ENCODE results near the gene HSD17B14. TPM values are rescaled to one million over a fixed set of nuclear protein-coding genes. Genes with fewer than 3 reads are reported as not detected.

HSD17B14 gene
- polyA plus RNA-seq, 1 of the 3 experiments (the other 2 are of a cell fraction), result 29.7 TPM

- Histone ChIP-seq H3K9me2 (no peaks in the 10 kb centered on the region), H4K20me1 (ENCODE audit: insufficient read depth) (no peaks in the 10 kb centered on the region), H3K4me3 (ENCODE audit: low read depth in 2 of 2, low read length in 1 of 2) (no peak overlapping the region), H2AFZ (ENCODE audit: low read depth) (no peak overlapping the region), H3K4me2 (no peak overlapping the region), H3K79me2 (ENCODE audit: insufficient read depth) (no peaks in the 10 kb centered on the region), H3K27me3 (ENCODE audit: insufficient read depth) (no peaks in the 10 kb centered on the region), H3K4me1 (ENCODE audit: control insufficient read depth in 1 of 2, insufficient read depth in 2 of 2, low read depth in 1 of 2, low read length in 1 of 2) (peaks cover 0 to 2% of the 10 kb centered on the region in 2 experiments; a peak in 1 of 4 replicates), H3K9me3 (no peaks in the 10 kb centered on the region), H3K36me3 (replicated peaks in 1 of 2; ENCODE audit: control insufficient read depth in 1 of 2, insufficient read depth in 2 of 2, low read length in 1 of 2) (peaks cover 0 to 5% of the 10 kb centered on the region in 2 experiments), H3K27ac (ENCODE audit: low read depth in 2 of 2, low read length in 1 of 2) (no peak overlapping the region), H3K9ac (no peak overlapping the region), H3F3A (replicated peaks; ENCODE audit: insufficient read depth) (peaks cover 8% of the 10 kb centered on the region)
- ChIA-PET CTCF (interaction anchor here (0.6 to 15.2 kb wide), 42 partner anchors 9 to 510 kb away, joined by 3 to 457 read pairs (median 5); partner anchors contain the start of genes BCAT2, CA11, PLEKHA4 and RUVBL2), POLR2A (interaction anchor here (1.0 to 1.2 kb wide), 2 partner anchors 37 to 55 kb away, joined by 3 to 4 read pairs; no protein-coding TSS in a partner anchor)
- TF ChIP-seq SMC3 (IDR thresholded peaks at IDR 0.05; ENCODE audit: low read depth, low read length), result peak; percentile 77
- TF ChIP-seq GABPA (IDR thresholded peaks at IDR 0.05; ENCODE audit: low read depth), result no peak
- TF ChIP-seq CTCF (IDR thresholded peaks at IDR 0.05), result peak; percentile 86
- peak; percentile 75 for TF ChIP-seq RAD21 (IDR thresholded peaks at IDR 0.05; ENCODE audit: low read length)
- 48% methylated on average over 2 of the region's 2 CpGs for WGBS (ENCODE audit: low lambda C conversion rate)
- peak; percentile 80 for DNase-seq
Measured at GRCh38 chr19:48842789-48843162, 6.5 kb upstream of the HSD17B14 start.

GRCh38 chr19:48841571-48841970 lies 5.3 kb upstream of the HSD17B14 start:
- no peaks in the 10 kb centered on the region for H4K20me1 ChIP-seq (ENCODE audit: insufficient read depth)
- ChIA-PET POLR2A (interaction anchor here (1.2 kb wide), 1 partner anchor 53 kb away, joined by 4 read pairs; no protein-coding TSS in a partner anchor), CTCF (interaction anchor here (1.0 to 15.2 kb wide), 18 partner anchors 8 to 196 kb away, joined by 3 to 457 read pairs (median 6); partner anchors contain the start of genes BCAT2, CA11 and PLEKHA4)
- H3F3A ChIP-seq (replicated peaks; ENCODE audit: insufficient read depth), result peaks cover 14% of the 10 kb centered on the region
- H3K9me2 ChIP-seq, result no peaks in the 10 kb centered on the region
- H3K4me3 ChIP-seq (ENCODE audit: low read depth in 2 of 2, low read length in 1 of 2), result no peak overlapping the region
- no peaks in the 10 kb centered on the region for H3K9me3 ChIP-seq
- no peaks in the 10 kb centered on the region for H3K79me2 ChIP-seq (ENCODE audit: insufficient read depth)
- H3K27me3 ChIP-seq (ENCODE audit: insufficient read depth), result no peaks in the 10 kb centered on the region
- WGBS (ENCODE audit: low lambda C conversion rate), result 95% methylated on average over 6 of the region's 6 CpGs
- H3K4me1 ChIP-seq (ENCODE audit: control insufficient read depth in 1 of 2, insufficient read depth in 2 of 2, low read depth in 1 of 2, low read length in 1 of 2), result peaks cover 0 to 5% of the 10 kb centered on the region in 2 experiments; a peak in 1 of 4 replicates
- H3K9ac ChIP-seq, result no peak overlapping the region
- no peak overlapping the region for H3K4me2 ChIP-seq
- H2AFZ ChIP-seq (ENCODE audit: low read depth), result no peak overlapping the region
- no peak for DNase-seq
- TF ChIP-seq RFX5 (IDR thresholded peaks at IDR 0.05; ENCODE audit: low read length), result no peak
- H3K27ac ChIP-seq (ENCODE audit: low read depth in 2 of 2, low read length in 1 of 2), result no peak overlapping the region
- H3K36me3 ChIP-seq (replicated peaks in 1 of 2; ENCODE audit: control insufficient read depth in 1 of 2, insufficient read depth in 2 of 2, low read length in 1 of 2), result peaks cover 0 to 5% of the 10 kb centered on the region in 2 experiments

GRCh38 chr19:48841047-48841446 lies 4.8 kb upstream of the HSD17B14 start:
- 94% methylated on average over 15 of the region's 16 CpGs for WGBS (ENCODE audit: low lambda C conversion rate)
- CTCF ChIA-PET, result interaction anchor here (1.2 to 15.2 kb wide), 7 partner anchors 12 to 195 kb away, joined by 3 to 457 read pairs (median 25); partner anchors contain the start of gene CA11
- H3K4me2 ChIP-seq, result no peak overlapping the region

More at GRCh38 chr19:48841047-48841446, 4.8 kb upstream of the HSD17B14 start:
- Histone ChIP-seq H2AFZ (ENCODE audit: low read depth) (no peak overlapping the region), H3K4me1 (ENCODE audit: control insufficient read depth in 1 of 2, insufficient read depth in 2 of 2, low read depth in 1 of 2, low read length in 1 of 2) (peaks cover 0 to 5% of the 10 kb centered on the region in 2 experiments; a peak in 1 of 4 replicates), H3K27me3 (ENCODE audit: insufficient read depth) (no peaks in the 10 kb centered on the region), H3K9me3 (no peaks in the 10 kb centered on the region), H3K9ac (no peak overlapping the region), H3K36me3 (replicated peaks in 1 of 2; ENCODE audit: control insufficient read depth in 1 of 2, insufficient read depth in 2 of 2, low read length in 1 of 2) (peaks cover 0 to 5% of the 10 kb centered on the region in 2 experiments), H3K4me3 (ENCODE audit: low read depth in 2 of 2, low read length in 1 of 2) (no peak overlapping the region), H4K20me1 (ENCODE audit: insufficient read depth) (no peaks in the 10 kb centered on the region), H3K79me2 (ENCODE audit: insufficient read depth) (no peaks in the 10 kb centered on the region), H3K9me2 (no peaks in the 10 kb centered on the region), H3F3A (replicated peaks; ENCODE audit: insufficient read depth) (peaks cover 18% of the 10 kb centered on the region), H3K27ac (ENCODE audit: low read depth in 2 of 2, low read length in 1 of 2) (no peak overlapping the region)
- TF ChIP-seq POLR2AphosphoS5 (IDR thresholded peaks at IDR 0.05; ENCODE audit: low read depth, low read length) (no peak), MAX (IDR thresholded peaks at IDR 0.05; ENCODE audit: low read depth) (no peak), FOXM1 (IDR thresholded peaks at IDR 0.05; ENCODE audit: low read depth) (no peak), MEF2A (IDR thresholded peaks at IDR 0.05; ENCODE audit: borderline replicate concordance, low read depth) (no peak), RAD21 (IDR thresholded peaks at IDR 0.05; ENCODE audit: low read length) (no peak)
- POLR2A ChIA-PET, result no interaction called here
- no peak for DNase-seq
